Glutamatergic neuron (in vitro differentiated cells): ENCODE data around the gene HRNR. TPM values are rescaled to one million over a fixed set of nuclear protein-coding genes. Genes with fewer than 3 reads are reported as not detected.

Source experiments
- DNase-seq: peaks from one replicate; pipeline ENCODE4 v3.0.0; 2022
- H3K27ac Mint-ChIP-seq: one replicate; pipeline ENCODE4 v1.8.0; 2020; ENCODE audit warnings: mild to moderate bottlenecking, mixed read lengths, inconsistent platforms; ENCODE audit not compliant: unreplicated experiment
- H3K27me3 Mint-ChIP-seq: one replicate; pipeline ENCODE4 v1.8.0; 2020; ENCODE audit warnings: mild to moderate bottlenecking, moderate library complexity, mixed read lengths, inconsistent platforms; ENCODE audit not compliant: unreplicated experiment
- H3K36me3 Mint-ChIP-seq: one replicate; pipeline ENCODE4 v1.8.0; 2020; ENCODE audit warnings: mild to moderate bottlenecking, mixed read lengths, inconsistent platforms; ENCODE audit not compliant: unreplicated experiment
- H3K4me1 Mint-ChIP-seq: one replicate; pipeline ENCODE4 v1.8.0; 2020; ENCODE audit warnings: mild to moderate bottlenecking, low read depth, mixed read lengths, inconsistent platforms; ENCODE audit not compliant: unreplicated experiment
- H3K4me3 Mint-ChIP-seq: one replicate; pipeline ENCODE4 v1.8.0; 2020; ENCODE audit warnings: mild to moderate bottlenecking, mixed read lengths, inconsistent platforms; ENCODE audit not compliant: unreplicated experiment
- H3K9me3 Mint-ChIP-seq: one replicate; pipeline ENCODE4 v1.8.0; 2020; ENCODE audit warnings: mild to moderate bottlenecking, moderate library complexity, mixed read lengths, inconsistent platforms; ENCODE audit not compliant: unreplicated experiment
- CTCF ChIP-seq: fragments of 200-600 bp; sonication (generic); IDR thresholded peaks from one replicate; pipeline ENCODE4 v1.5.0; 2021; ENCODE audit not compliant: partially characterized antibody, unreplicated experiment
- total RNA-seq: library from RNA; stranded (reverse); fragmentation: NEBNext Ultra II Directional; extraction: Animal tissue kit (Norgen Biotek cat#: 25700); gene quantifications from one replicate; pipeline ENCODE4 v1.2.1, GENCODE V29; 2021; ENCODE audit not compliant: unreplicated experiment

Gene HRNR
- total RNA-seq, 1 donor from 2014 or later = not detected

GRCh38 chr1:152188673-152189591, 35.1 kb downstream of the HRNR start:
- Mint-ChIP-seq H3K36me3 (no peaks in the 10 kb centered on the region), H3K4me3 (peak overlapping the region; percentile 84), H3K27ac (peak overlapping the region; percentile 39)

GRCh38 chr1:152186556-152187285, 37.3 kb downstream of the HRNR start:
- Mint-ChIP-seq H3K9me3 (peaks cover 2% of the 10 kb centered on the region), H3K4me1 (no peaks in the 10 kb centered on the region), H3K27ac (no peak overlapping the region), H3K36me3 (no peaks in the 10 kb centered on the region), H3K27me3 (peaks cover 3% of the 10 kb centered on the region), H3K4me3 (no peak overlapping the region)
- TF ChIP-seq CTCF = no peak
- no peak for DNase-seq

More at GRCh38 chr1:152188673-152189591, 35.1 kb downstream of the HRNR start:
- peaks cover 3% of the 10 kb centered on the region for H3K27me3 Mint-ChIP-seq
- peak; percentile 78 for DNase-seq
- peaks cover 2% of the 10 kb centered on the region for H3K9me3 Mint-ChIP-seq
- no peaks in the 10 kb centered on the region for H3K4me1 Mint-ChIP-seq
- peak; percentile 93 for TF ChIP-seq CTCF

GRCh38 chr1:152185544-152186391, 38.2 kb downstream of the HRNR start:
- peaks cover 2% of the 10 kb centered on the region for H3K9me3 Mint-ChIP-seq
- no peak for DNase-seq
- no peaks in the 10 kb centered on the region for H3K4me1 Mint-ChIP-seq
- TF ChIP-seq CTCF = peak; percentile 87
- no peak overlapping the region for H3K4me3 Mint-ChIP-seq
- H3K27me3 Mint-ChIP-seq = peaks cover 3% of the 10 kb centered on the region
- no peaks in the 10 kb centered on the region for H3K36me3 Mint-ChIP-seq
- H3K27ac Mint-ChIP-seq = no peak overlapping the region

GRCh38 chr1:152182944-152183361, 41.0 kb downstream of the HRNR start:
- no peak overlapping the region for H3K27ac Mint-ChIP-seq
- no peaks in the 10 kb centered on the region for H3K4me1 Mint-ChIP-seq
- H3K9me3 Mint-ChIP-seq = no peaks in the 10 kb centered on the region
- DNase-seq = no peak
- TF ChIP-seq CTCF = no peak
- no peaks in the 10 kb centered on the region for H3K27me3 Mint-ChIP-seq
- no peaks in the 10 kb centered on the region for H3K36me3 Mint-ChIP-seq
- H3K4me3 Mint-ChIP-seq = no peak overlapping the region
